KMS-11 (cell line): ENCODE measurements around the gene LRRC43.

ENCODE experiments used
- H2AFZ ChIP-seq: fragments of 200-600 bp; sonication (generic); 2 replicates; pipeline ENCODE4 v1.6.1; 2016; ENCODE audit warnings: antibody characterized with exemption, mixed run types, low read depth
- H3K27ac ChIP-seq: fragments of 200-600 bp; sonication (generic); 2 replicates; pipeline ENCODE4 v1.6.1; 2016; ENCODE audit warnings: mild to moderate bottlenecking, mixed run types
- H3K27me3 ChIP-seq: fragments of 200-600 bp; sonication (generic); 2 replicates; pipeline ENCODE4 v1.6.1; 2017; ENCODE audit warnings: mild to moderate bottlenecking, low read depth, mixed run types, moderate library complexity; ENCODE audit not compliant: insufficient read depth
- H3K36me3 ChIP-seq: fragments of 200-600 bp; sonication (generic); 2 replicates; pipeline ENCODE4 v1.6.1; 2017; ENCODE audit warnings: mild to moderate bottlenecking, mixed run types; ENCODE audit not compliant: insufficient read depth
- H3K4me1 ChIP-seq: fragments of 200-600 bp; sonication (generic); 2 replicates; pipeline ENCODE4 v1.6.1; 2016; ENCODE audit warnings: mild to moderate bottlenecking, low read depth, mixed run types; ENCODE audit not compliant: poor library complexity, severe bottlenecking
- H3K4me2 ChIP-seq: fragments of 200-600 bp; sonication (generic); 2 replicates; pipeline ENCODE4 v1.7.0; 2016; ENCODE audit warnings: mild to moderate bottlenecking, mixed run types
- H3K4me3 ChIP-seq: fragments of 200-600 bp; sonication (generic); IDR thresholded peaks from 2 replicates; pipeline ENCODE4 v1.6.1; 2017; ENCODE audit warnings: low read depth, low read length, mixed read lengths; ENCODE audit not compliant: insufficient read depth
- H3K79me2 ChIP-seq: fragments of 200-600 bp; sonication (generic); 2 replicates; pipeline ENCODE4 v1.6.1; 2016; ENCODE audit warnings: low read depth, mixed run types; ENCODE audit not compliant: insufficient read depth
- H3K9ac ChIP-seq: fragments of 200-600 bp; sonication (generic); 2 replicates; pipeline ENCODE4 v1.6.1; 2016; ENCODE audit warnings: mild to moderate bottlenecking, mixed run types
- H4K20me1 ChIP-seq: fragments of 200-600 bp; sonication (generic); 2 replicates; pipeline ENCODE4 v1.6.1; 2016; ENCODE audit warnings: mild to moderate bottlenecking, mixed run types; ENCODE audit not compliant: insufficient read depth
- CTCF ChIP-seq: fragments of 200-600 bp; sonication (generic); conservative IDR thresholded peaks from 2 replicates; pipeline ENCODE4 v1.6.1; 2017; ENCODE audit warnings: low read depth, mild to moderate bottlenecking, antibody characterized with exemption, low read length, moderate library complexity, mixed read lengths

LRRC43 gene

GRCh38 chr12:122206111-122206881 lies 23.4 kb downstream of the LRRC43 start:
- no peak overlapping the region for H2AFZ ChIP-seq
- no peaks in the 10 kb centered on the region for H3K36me3 ChIP-seq
- H3K27ac ChIP-seq = no peak overlapping the region
- no peaks in the 10 kb centered on the region for H3K79me2 ChIP-seq
- H3K9ac ChIP-seq = no peak overlapping the region
- H3K4me2 ChIP-seq = no peak overlapping the region
- H3K4me3 ChIP-seq = no peak overlapping the region
- peaks cover 6% of the 10 kb centered on the region for H3K4me1 ChIP-seq
- H3K27me3 ChIP-seq = no peaks in the 10 kb centered on the region
- no peak for TF ChIP-seq CTCF
- no peaks in the 10 kb centered on the region for H4K20me1 ChIP-seq

- no peaks in the 10 kb centered on the region for H3K27me3 ChIP-seq
- H3K4me3 ChIP-seq = no peak overlapping the region
- no peak overlapping the region for H3K9ac ChIP-seq
- no peaks in the 10 kb centered on the region for H3K36me3 ChIP-seq
- no peak overlapping the region for H3K4me2 ChIP-seq
- peaks cover 6% of the 10 kb centered on the region for H3K4me1 ChIP-seq
- no peak overlapping the region for H2AFZ ChIP-seq
- no peak overlapping the region for H3K27ac ChIP-seq
- TF ChIP-seq CTCF = no peak
- no peaks in the 10 kb centered on the region for H3K79me2 ChIP-seq
- no peaks in the 10 kb centered on the region for H4K20me1 ChIP-seq
Observed at GRCh38 chr12:122206976-122207375, 24.1 kb downstream of the LRRC43 start.

GRCh38 chr12:122207391-122207790 lies 24.5 kb downstream of the LRRC43 start:
- H3K79me2 ChIP-seq = no peaks in the 10 kb centered on the region
- H3K27me3 ChIP-seq = no peaks in the 10 kb centered on the region
- no peaks in the 10 kb centered on the region for H4K20me1 ChIP-seq
- H3K36me3 ChIP-seq = no peaks in the 10 kb centered on the region
- H3K4me2 ChIP-seq = no peak overlapping the region
- no peak overlapping the region for H3K27ac ChIP-seq
- H3K9ac ChIP-seq = no peak overlapping the region
- H3K4me1 ChIP-seq = peaks cover 6% of the 10 kb centered on the region
- H3K4me3 ChIP-seq = no peak overlapping the region
- TF ChIP-seq CTCF = no peak
- no peak overlapping the region for H2AFZ ChIP-seq

GRCh38 chr12:122208073-122208820 lies 25.3 kb downstream of the LRRC43 start:
- H4K20me1 ChIP-seq = no peaks in the 10 kb centered on the region
- H3K27me3 ChIP-seq = no peaks in the 10 kb centered on the region
- H3K4me1 ChIP-seq = no peaks in the 10 kb centered on the region
- no peak overlapping the region for H2AFZ ChIP-seq
- H3K79me2 ChIP-seq = no peaks in the 10 kb centered on the region
- H3K4me3 ChIP-seq = no peak overlapping the region
- H3K27ac ChIP-seq = no peak overlapping the region
- H3K36me3 ChIP-seq = no peaks in the 10 kb centered on the region
- TF ChIP-seq CTCF = no peak
- H3K4me2 ChIP-seq = no peak overlapping the region
- H3K9ac ChIP-seq = no peak overlapping the region
